ENCODE results near the gene GRK6.

DNA sequence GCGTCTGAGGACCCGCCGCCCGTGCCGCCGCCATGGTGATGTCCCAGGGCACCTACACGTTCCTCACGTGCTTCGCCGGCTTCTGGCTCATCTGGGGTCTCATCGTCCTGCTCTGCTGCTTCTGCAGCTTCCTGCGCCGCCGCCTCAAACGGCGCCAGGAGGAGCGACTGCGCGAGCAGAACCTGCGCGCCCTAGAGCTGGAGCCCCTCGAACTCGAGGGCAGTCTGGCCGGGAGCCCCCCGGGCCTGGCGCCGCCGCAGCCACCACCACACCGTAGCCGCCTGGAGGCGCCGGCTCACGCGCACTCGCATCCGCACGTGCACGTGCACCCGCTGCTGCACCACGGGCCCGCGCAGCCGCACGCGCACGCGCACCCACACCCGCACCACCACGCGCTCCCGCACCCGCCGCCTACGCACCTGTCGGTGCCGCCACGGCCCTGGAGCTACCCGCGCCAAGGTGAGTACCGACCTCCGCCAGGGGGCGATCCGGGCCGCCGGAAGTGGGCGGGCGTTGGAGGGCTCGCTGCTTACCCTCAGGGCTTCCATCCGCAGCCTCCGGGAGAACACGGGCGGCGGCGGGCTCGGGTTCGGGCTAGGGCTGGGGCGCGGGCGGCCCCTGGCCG lies 28.7 kb downstream of the GRK6 start:
- TF ChIP-seq, protein P1, sequence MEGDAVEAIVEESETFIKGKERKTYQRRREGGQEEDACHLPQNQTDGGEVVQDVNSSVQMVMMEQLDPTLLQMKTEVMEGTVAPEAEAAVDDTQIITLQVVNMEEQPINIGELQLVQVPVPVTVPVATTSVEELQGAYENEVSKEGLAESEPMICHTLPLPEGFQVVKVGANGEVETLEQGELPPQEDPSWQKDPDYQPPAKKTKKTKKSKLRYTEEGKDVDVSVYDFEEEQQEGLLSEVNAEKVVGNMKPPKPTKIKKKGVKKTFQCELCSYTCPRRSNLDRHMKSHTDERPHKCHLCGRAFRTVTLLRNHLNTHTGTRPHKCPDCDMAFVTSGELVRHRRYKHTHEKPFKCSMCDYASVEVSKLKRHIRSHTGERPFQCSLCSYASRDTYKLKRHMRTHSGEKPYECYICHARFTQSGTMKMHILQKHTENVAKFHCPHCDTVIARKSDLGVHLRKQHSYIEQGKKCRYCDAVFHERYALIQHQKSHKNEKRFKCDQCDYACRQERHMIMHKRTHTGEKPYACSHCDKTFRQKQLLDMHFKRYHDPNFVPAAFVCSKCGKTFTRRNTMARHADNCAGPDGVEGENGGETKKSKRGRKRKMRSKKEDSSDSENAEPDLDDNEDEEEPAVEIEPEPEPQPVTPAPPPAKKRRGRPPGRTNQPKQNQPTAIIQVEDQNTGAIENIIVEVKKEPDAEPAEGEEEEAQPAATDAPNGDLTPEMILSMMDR (IDR thresholded peaks at IDR 0.05) = peak in 2 of 3 experiments; percentile 57 to 77
- no peak for TF ChIP-seq POLR2A (IDR thresholded peaks at IDR 0.05)

Measured in vagina (tissue), 2 donors.